Measurements from ENCODE around the gene MCL1.

Gene MCL1

DNA sequence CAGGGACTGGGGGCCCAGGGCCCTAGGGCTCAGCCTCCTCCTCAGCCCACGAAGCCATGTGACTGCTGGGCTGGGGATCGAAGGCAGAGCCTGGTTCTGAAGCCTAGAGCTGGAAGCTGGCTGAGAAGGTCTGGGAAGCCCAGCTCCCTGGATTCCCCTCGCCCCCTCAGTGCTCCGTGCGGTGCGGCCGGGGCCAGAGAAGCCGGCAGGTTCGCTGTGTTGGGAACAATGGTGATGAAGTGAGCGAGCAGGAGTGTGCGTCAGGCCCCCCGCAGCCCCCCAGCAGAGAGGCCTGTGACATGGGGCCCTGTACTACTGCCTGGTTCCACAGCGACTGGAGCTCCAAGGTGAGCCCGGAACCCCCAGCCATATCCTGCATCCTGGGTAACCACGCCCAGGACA, 21.1 kb downstream of the MCL1 start:
- in situ Hi-C loops (cut with HindIII; ENCODE audit: low sequenced_read_pairs) = no loop called here

DNA sequence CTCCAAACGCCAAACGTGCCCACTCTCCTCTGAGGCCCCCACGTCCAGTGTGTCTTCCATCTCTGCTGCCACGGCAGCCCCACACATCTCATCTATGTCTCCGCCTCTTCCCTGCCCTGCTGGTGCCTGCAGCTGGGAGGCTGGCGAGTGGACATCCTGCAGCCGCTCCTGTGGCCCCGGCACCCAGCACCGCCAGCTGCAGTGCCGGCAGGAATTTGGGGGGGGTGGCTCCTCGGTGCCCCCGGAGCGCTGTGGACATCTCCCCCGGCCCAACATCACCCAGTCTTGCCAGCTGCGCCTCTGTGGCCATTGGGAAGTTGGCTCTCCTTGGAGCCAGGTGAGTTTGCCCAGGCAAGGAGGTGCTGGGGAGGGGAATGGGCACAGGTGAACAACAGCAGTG, 21.6 kb downstream of the MCL1 start:
- in situ Hi-C loops (cut with HindIII; ENCODE audit: low sequenced_read_pairs) = no loop called here

DNA sequence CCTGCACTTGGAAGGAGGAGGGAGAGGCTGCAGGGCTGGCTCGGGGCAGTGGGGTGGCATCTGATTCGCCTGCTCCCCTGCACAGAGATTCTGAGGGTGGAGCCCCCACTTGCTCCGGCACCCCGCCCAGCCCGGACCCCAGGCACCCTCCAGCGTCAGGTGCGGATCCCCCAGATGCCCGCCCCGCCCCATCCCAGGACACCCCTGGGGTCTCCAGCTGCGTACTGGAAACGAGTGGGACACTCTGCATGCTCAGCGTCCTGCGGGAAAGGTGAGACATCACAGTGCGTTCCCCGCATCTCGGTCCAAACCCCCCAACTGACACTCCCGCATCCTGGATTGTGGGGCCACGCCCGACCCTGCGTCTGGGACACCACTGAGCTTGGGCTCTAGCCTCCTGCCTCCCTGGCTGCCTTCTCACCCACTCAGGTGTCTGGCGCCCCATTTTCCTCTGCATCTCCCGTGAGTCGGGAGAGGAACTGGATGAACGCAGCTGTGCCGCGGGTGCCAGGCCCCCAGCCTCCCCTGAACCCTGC, 22.3 kb downstream of the MCL1 start:
- in situ Hi-C loops (cut with HindIII; ENCODE audit: low sequenced_read_pairs) = no loop called here

DNA sequence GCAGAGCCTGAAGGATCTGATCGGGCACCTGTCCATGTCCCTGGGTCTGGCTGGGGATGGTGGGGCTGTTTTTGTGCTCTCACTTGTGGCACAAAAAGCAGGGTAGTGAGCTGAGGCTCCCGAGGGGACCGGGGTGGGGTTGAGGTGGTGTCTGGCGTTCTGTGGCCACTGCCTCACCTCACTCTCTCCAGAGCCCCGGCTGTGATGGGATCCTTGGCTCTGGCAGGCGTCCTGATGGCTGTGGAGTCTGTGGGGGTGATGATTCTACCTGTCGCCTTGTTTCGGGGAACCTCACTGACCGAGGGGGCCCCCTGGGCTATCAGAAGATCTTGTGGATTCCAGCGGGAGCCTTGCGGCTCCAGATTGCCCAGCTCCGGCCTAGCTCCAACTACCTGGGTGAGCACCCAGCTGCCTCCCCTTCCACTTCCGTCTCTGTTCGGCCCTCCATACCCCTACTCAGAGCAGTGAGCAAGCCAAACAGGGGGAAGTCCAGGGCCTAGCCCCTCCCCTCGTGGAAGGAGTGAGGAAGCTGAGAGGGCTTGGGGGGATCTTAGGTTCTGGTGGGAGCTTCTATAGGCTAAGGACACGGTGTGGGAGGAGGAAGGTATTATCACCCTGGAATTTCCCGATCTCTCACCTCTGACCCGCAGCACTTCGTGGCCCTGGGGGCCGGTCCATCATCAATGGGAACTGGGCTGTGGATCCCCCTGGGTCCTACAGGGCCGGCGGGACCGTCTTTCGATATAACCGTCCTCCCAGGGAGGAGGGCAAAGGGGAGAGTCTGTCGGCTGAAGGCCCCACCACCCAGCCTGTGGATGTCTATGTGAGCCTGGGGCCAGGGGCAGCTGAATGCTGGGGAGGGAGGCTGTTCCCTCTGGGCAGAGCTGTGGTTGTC, 23.2 kb downstream of the MCL1 start:
- in situ Hi-C loops (cut with HindIII; ENCODE audit: low sequenced_read_pairs) = no loop called here

DNA sequence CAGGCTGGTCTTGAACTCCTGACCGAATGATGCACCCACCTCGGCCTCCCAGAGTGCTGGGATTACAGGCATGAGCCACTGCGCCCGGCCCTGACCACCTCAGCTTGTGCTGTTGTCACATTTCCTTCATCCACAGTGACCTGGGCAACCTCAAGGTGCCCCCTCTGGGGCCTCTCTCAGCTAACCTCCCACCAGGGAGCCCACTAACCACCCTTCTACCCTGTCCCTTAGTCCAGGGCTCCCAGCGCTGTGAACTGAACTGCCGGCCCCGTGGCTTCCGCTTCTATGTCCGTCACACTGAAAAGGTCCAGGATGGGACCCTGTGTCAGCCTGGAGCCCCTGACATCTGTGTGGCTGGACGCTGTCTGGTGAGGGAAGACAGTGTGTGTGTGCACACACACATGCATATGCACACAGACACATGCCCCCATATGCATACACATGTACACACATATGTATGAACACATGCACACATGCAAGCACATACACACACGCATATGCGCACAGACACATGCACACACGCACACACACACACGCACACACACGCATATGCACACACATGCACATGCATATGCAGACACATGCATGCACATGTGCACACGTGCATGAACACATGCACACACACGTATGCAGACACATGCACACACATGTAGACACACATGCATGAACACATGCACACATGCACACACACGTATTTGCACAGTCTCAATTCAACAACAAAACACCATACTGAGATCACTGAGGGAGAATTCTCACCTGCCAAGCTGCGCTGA, 24.0 kb downstream of the MCL1 start:
- in situ Hi-C loops (cut with HindIII; ENCODE audit: low sequenced_read_pairs) = no loop called here

DNA sequence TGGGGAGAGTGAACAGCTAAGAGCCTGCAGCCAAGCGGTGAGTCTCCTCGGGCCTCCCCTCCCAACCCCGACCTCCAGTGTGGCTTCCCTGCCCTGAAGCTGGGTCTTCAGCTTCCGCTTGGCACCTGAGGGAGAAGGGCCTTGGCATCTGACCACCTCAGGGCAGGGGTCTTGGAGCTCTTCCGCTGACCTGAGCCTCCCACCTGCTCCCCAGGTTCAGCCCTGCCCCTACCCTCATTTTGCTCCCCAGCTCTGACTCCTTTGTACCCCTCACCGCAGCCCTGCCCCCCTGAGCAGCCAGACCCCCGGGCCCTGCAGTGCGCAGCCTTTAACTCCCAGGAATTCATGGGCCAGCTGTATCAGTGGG, 25.3 kb downstream of the MCL1 start:
- in situ Hi-C loops (cut with HindIII; ENCODE audit: low sequenced_read_pairs) = no loop called here

DNA sequence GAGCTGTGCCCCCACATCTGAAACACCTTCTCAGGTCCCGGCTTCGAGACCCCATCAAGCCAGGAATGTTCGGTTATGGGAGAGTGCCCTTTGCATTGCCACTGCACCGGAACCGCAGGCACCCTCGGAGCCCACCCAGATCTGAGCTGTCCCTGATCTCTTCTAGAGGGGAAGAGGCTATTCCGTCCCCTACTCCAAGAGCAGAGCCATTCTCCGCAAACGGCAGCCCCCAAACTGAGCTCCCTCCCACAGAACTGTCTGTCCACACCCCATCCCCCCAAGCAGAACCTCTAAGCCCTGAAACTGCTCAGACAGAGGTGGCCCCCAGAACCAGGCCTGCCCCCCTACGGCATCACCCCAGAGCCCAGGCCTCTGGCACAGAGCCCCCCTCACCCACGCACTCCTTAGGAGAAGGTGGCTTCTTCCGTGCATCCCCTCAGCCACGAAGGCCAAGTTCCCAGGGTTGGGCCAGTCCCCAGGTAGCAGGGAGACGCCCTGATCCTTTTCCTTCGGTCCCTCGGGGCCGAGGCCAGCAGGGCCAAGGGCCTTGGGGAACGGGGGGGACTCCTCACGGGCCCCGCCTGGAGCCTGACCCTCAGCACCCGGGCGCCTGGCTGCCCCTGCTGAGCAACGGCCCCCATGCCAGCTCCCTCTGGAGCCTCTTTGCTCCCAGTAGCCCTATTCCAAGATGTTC, 25.9 kb downstream of the MCL1 start:
- in situ Hi-C loops (cut with HindIII; ENCODE audit: low sequenced_read_pairs) = no loop called here

DNA sequence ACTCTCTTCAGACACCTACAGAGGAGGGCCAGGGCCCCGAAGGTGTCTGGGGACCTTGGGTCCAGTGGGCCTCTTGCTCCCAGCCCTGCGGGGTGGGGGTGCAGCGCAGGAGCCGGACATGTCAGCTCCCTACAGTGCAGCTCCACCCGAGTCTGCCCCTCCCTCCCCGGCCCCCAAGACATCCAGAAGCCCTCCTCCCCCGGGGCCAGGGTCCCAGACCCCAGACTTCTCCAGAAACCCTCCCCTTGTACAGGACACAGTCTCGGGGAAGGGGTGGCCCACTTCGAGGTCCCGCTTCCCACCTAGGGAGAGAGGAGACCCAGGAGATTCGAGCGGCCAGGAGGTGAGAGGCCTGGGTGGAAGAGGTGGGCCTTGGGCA, 26.5 kb downstream of the MCL1 start:
- in situ Hi-C loops (cut with HindIII; ENCODE audit: low sequenced_read_pairs) = no loop called here

DNA sequence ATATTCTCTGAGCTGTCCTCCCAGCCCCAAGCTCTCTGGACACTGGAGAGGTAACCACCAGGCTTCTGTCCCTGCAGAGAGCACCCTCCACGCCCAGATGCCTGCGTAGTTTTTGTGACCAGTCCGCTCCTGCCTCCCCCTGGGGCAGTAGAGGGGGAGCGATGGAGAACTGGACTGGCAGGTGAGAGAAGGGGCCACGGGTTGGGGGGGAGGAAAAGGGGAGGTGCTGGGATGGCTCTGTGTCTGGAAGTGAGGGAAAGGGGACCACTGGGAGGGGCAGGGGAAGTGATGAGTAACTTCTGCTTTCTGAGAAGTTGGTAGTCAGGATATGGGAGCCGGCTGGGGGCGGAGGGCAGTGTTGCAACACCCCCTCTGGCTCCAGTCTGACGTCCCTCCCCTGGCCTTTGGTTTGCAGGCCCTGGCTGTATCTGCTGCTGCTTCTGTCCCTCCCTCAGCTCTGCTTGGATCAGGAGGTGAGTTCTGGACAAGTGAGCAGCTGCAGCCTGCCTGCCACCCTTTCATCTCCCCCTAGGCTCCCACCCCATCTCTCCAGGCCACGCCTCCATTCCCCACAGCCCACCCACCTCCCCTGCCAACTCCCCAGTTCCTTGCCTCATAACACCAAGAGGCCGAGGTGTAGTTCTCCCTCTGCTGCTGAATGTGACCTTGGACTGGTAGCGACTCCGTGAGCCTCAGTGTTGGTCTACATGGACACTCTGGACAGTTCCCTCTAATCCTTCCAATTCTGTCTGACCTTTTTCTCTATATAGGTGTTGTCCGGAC, 27.1 kb downstream of the MCL1 start:
- in situ Hi-C loops (cut with HindIII; ENCODE audit: low sequenced_read_pairs) = no loop called here

DNA sequence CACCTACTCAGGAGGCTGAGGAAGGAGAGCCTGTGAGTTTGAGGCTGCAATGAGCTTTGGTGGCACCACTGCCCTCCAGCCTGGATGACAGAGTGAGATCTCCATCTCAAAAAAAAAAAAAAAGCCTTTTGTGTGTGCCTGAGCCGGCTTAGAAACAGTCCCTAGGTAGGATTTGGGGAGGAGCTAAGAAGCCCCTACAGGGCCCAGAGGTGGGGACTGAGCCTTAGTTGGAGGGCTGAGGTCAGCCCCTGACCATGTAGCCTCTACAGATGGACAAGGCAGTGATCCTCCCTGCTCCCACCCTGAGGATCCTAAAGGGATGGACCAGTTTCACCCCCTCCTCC, 27.7 kb downstream of the MCL1 start:
- in situ Hi-C loops (cut with HindIII; ENCODE audit: low sequenced_read_pairs) = no loop called here

DNA sequence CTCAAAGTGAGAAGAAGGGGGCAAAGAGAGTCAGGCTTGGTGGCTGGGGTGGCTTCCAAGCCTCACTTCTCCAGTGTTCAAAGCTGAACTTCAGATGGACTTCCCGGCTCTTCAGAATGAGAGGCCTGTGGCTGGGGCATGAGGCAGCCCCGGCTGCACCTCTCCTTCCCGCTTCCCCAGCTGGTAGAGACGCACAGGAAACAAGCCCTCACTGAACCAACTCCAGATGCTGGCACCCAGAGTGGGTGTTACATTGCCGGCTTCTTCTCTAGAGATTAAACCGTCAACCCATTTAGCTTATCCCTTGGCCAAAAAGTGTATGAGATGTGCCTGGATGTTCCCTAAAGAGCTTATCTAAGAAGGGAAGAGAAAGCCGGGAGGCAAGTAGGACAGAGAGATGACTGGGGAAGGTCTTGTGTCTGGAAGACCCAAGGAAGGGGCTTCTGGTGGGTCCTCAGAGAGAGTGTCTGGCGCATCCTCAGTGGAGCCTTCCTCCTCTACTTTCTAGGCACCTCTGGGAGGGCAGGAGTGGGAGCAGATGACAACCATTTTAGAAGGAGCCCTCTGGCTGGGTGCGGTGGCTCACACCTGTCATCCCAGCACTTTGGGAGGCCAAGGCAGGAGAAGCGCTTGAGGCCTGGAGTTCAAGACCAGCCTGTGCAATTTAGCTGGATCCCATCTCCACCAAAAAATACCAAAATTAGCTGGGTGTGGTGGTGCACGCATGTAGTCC, 28.2 kb downstream of the MCL1 start:
- in situ Hi-C loops (cut with HindIII; ENCODE audit: low sequenced_read_pairs) = no loop called here

DNA sequence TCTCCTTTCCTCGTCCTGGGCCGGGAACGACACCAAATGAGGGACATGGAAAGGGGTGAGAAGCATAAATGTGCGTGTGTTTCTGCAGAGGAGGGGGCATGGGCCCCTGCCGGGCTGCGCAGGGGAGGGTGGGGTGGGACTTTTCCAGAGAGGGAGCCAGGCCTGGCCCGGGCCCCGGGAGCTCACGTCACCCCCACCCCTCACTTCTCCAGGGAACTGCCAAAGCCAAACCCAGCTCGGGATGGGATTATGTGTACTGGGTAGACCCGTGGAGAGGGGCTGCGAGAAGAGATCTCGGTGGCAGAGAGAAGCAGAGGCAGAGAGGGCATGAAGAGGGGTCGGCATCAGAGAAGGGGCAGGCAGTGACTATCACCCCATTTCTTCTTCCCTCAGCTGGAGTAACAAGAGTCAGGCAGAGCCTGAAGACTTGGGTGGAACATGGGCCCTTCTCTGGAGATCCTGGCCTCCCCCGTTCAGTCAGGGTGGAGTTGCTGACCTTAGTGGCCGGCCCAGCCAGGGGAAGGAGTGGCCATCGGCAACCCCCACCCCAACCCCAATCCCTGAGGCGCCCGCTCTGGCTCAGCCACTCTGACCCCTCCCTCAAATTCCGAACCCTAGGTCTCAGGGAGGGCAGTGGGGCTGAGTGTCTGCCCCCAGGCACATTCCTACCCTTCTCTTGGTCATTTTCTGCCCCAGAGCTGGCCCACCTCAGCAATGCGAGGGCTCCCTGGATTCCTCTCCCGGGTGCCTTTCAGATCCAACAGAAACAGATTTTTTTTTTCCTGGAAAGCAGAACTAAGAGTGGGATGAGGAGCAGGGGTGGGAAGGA, 29.0 kb downstream of the MCL1 start:
- in situ Hi-C loops (cut with HindIII; ENCODE audit: low sequenced_read_pairs) = no loop called here

DNA sequence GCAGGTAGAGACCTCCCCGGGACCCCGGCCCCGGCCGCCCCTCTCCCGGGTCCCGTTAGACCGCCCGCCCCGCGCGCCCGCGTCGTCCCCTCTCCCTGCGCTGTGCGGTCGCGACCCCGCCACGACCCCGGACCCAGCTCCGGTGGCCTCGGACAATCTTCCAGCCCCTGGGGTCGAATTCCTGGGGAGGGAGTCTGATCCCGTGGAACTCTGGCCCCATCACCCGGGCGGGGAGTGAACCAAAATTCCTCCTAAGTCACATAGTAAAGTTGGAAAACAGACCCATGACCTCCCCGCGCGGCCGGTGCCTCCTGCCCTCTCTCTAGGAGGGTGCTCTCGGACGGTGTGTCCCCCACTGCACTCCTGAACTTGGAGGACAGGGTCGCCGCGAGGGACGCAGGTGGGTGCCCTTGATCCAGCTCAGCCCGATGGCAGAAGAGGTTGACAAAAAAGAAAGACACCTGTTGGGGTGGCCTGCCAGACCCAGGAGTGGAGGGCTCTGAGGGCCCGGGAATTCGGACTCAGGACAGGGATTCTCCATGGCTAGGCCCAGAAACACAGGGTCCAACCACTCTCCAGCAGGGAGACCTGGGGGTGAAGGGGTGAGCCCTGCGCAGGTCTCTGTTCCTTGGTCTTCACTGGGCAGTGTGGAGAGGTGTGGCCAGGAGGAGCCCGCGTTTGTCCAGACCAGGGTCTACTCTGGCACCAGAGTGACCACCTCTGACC, 29.8 kb downstream of the MCL1 start:
- in situ Hi-C loops (cut with HindIII; ENCODE audit: low sequenced_read_pairs) = no loop called here

DNA sequence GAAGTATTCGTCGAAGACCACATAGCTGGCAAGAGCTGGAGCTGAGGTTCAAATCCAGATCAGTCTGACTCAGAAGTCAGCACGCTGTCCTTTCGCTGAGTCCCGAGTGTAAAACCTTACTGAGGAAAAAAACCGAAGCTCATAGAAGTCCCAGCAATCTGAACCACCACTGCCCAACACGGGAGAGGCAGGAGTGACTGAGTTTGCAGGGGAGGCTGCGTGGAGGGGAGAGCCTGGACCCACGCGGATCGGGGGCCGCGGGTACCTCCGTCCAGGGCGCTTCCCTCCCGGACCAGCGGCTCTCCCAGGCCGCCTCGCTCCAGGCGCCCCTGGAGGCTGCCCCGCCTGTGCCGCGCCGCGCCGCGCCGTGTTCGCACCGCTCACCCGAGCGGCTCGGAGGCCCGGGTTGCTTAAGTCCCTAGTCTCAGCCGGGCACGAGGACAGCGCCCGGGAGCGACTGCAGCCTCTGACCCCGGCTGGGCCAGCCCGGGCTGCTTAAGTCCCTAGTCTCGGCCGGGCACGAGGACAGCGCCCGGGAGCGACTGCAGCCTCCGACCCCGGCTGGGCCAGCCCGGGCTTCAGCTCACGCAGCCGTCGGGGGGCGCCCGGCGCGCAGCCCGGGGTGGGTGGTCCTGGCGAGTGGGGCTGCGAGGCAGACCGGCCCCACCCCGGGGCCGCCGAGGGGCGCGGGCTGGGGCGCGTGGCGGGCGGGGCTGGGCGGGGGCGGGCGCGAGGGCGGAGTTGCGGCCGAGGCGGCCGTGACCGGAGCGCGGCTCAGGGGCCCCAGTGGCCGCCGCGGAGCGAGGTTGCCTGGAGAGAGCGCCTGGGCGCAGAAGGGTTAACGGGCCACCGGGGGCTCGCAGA, 30.5 kb downstream of the MCL1 start, which contains the start of gene ADAMTSL4:
TSS of gene ADAMTSL4 (plus strand) at position 777 of the 864 bp plus-strand sequence. CDS start 2,881 bp downstream, outside the sequence.
- in situ Hi-C loops (cut with HindIII; ENCODE audit: low sequenced_read_pairs) = no loop called here

DNA sequence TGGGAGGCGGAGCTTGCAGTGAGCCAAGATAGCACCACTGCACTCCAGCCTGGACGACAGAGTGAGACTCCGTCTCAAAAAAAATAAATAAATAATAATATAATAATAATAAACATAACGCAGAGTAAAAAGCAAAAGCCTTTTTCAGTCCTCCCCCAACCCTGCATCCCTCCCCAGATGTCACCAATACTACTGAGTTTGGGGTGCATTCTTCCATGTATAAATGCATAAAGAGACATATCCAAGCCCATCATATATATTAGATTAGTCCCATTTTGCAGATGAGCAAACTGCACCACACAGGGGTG, 31.1 kb downstream of the MCL1 start:
- in situ Hi-C loops (cut with HindIII; ENCODE audit: low sequenced_read_pairs) = no loop called here

DNA sequence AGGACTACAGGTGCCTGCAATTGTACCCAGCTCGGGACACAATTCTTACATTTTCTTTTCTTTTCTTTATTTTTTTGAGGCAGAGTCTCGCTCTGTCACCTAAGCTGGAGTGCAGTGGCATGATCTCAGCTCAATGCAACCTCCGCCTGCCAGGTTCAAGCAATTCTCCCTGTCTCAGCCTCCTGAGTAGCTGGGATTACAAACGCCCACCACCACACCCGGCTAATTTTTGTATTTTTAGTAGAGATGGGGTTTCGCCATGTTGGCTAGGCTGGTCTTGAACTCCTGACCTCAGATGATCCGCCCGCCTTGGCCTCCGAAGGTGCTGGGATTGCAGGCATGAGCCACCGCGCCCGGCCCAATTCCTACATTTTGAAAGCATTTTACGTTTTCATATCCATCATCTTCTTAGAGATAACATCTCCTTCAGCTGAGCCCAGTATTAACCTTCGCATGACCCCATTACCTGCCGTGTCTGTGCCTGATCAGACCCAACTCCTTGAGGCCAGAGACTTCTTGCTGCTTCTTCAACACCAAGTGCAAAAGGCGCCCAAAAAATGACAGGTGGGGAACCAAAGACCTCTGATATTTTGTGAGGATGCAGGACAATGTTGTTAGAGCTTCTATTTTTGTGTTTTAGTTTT, 33.0 kb downstream of the MCL1 start:
- in situ Hi-C loops (cut with HindIII; ENCODE audit: low sequenced_read_pairs) = no loop called here

DNA sequence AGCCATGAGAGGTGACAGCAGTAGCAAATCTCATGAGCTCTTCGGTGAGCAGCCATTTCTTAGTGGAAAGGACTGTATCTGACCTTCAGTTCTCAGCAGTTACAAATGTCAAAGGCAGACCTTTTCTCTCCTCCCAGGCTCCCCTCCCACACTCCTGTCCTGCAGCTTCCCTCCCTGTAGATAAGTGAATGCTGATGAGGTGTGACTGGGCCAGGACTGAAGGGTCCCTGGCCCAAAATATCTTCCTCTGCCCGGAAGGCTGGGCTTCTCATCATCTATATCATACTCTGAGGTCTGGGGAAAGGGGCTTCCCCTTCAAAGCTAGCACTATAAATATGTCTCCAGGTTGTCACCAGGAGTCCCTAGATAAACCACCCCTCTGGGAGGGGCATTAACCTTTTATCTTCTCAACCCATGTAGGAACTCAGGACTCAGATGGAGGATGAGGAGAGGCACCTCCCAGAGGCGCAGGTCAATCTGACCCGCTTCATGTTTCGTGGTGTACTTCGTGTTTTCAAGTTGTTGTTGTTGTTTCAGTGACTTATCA, 33.9 kb downstream of the MCL1 start:
- in situ Hi-C loops (cut with HindIII; ENCODE audit: low sequenced_read_pairs) = no loop called here

Measured in DLD1 (cell line).